HCT116 (cell line): Measurements from ENCODE around the gene OVCH2. TPM values are rescaled to one million over a fixed set of nuclear protein-coding genes. Genes with fewer than 3 reads are reported as not detected.

Experiments
- ATAC-seq: fragments of 200-7000 bp; cut with Tn5 transposase; 2 replicates; pipeline ENCODE4 v1.9.1; 2020; ENCODE audit warnings: mild to moderate bottlenecking, moderate library complexity
- BruUV-seq: library from RNA; stranded (reverse); fragments of 400-500 nt; replicated peaks from 2 replicates; lab custom pipeline; 2021; lab: Mats Ljungman, UMichigan
- CTCF ChIA-PET: fragments of 300-600 bp; sonication (Branson Sonifier 250); formaldehyde crosslinking; loops from one replicate; lab custom pipeline; 2021; ENCODE audit warnings: antibody characterized with exemption; lab: Charles Lee
- POLR2A ChIA-PET: fragments of 300-600, 350-600 bp; sonication (Branson Sonifier 250); formaldehyde crosslinking; loops from one replicate; lab custom pipeline; 2021; ENCODE audit warnings: antibody characterized with exemption; lab: Charles Lee
- RAD21 ChIA-PET, 2 experiments: fragments of 300-600 bp; sonication (Branson Sonifier 250); formaldehyde crosslinking; loops; one replicate each; lab custom pipeline; 2023; ENCODE audit warnings: low total read pairs in 2 of 2; ENCODE audit not compliant: uncharacterized antibody in 2 of 2, unreplicated experiment in 2 of 2, low non-redundant PET in 1 of 2; lab: Charles Lee
- DNase-seq: peaks from one replicate; pipeline ENCODE4 v3.0.0-alpha.2; 2010; ENCODE audit warnings: low read depth, low spot score
- H2AFZ ChIP-seq: fragments of 200-600 bp; shearing (Covaris generic), sonication (generic); 2 replicates; pipeline ENCODE4 v1.6.1; 2017; ENCODE audit warnings: low read depth, mixed run types, mixed read lengths, antibody characterized with exemption, low read length; ENCODE audit not compliant: poor library complexity, severe bottlenecking
- H3K27ac ChIP-seq: 2 replicates; pipeline ENCODE4 v1.5.1; 2012; ENCODE audit warnings: low read depth, low read length
- H3K27me3 ChIP-seq: fragments of 200-600 bp; sonication (generic); 2 replicates; pipeline ENCODE4 v1.6.1; 2016; ENCODE audit warnings: mixed run types, low read length, mixed read lengths; ENCODE audit not compliant: insufficient read depth
- H3K36me3 ChIP-seq, 2 experiments: fragments of 200-500 bp in 1 of 2; fragments of 200-600 bp in 1 of 2; sonication (Bioruptor generic) in 1 of 2; sonication (generic) in 1 of 2; 2 replicates each; pipeline versions ENCODE4 v1.5.1 to v1.6.1; 2014 to 2016; ENCODE audit warnings: low read length in 2 of 2, inconsistent platforms in 1 of 2, mixed read lengths in 1 of 2, mixed run types in 1 of 2; ENCODE audit not compliant: insufficient read depth in 2 of 2, control insufficient read depth in 1 of 2
- H3K4me1 ChIP-seq, 2 experiments: fragments of 200-600 bp in 1 of 2; sonication (generic) in 1 of 2; 2 replicates each; pipeline versions ENCODE4 v1.5.1 to v1.6.1; 2012 to 2017; ENCODE audit warnings: low read length in 2 of 2, inconsistent platforms in 1 of 2, mild to moderate bottlenecking in 1 of 2, mixed read lengths in 1 of 2, mixed run types in 1 of 2, moderate library complexity in 1 of 2; ENCODE audit not compliant: insufficient read depth in 2 of 2, control insufficient read depth in 1 of 2
- H3K4me2 ChIP-seq: fragments of 200-600 bp; sonication (generic); 2 replicates; pipeline ENCODE4 v1.6.1; 2017; ENCODE audit warnings: mixed run types, low read length, mixed read lengths
- H3K4me3 ChIP-seq, 2 experiments: fragments of 200-600 bp in 1 of 2; sonication (generic) in 1 of 2; replicated peaks in 1 of 2; 2 replicates each; pipeline ENCODE4 v1.5.1; 2011 to 2016; ENCODE audit warnings: low read length in 2 of 2, control low read depth in 1 of 2, low read depth in 1 of 2, mild to moderate bottlenecking in 1 of 2, mixed read lengths in 1 of 2, mixed run types in 1 of 2
- H3K79me2 ChIP-seq: fragments of 200-600 bp; sonication (generic); 2 replicates; pipeline ENCODE4 v1.6.1; 2017; ENCODE audit warnings: mild to moderate bottlenecking, mixed run types, low read length, moderate library complexity, mixed read lengths; ENCODE audit not compliant: insufficient read depth
- H3K9ac ChIP-seq: fragments of 200-600 bp; sonication (generic); 2 replicates; pipeline ENCODE4 v1.6.1; 2016; ENCODE audit warnings: low read length, mixed read lengths
- H3K9me2 ChIP-seq: fragments of 200-600 bp; sonication (generic), shearing (Covaris generic); 2 replicates; pipeline ENCODE4 v1.6.1; 2017; ENCODE audit warnings: mixed run types, mild to moderate bottlenecking, moderate library complexity; ENCODE audit not compliant: insufficient read depth
- H3K9me3 ChIP-seq, 2 experiments: fragments of 200-500 bp in 1 of 2; fragments of 200-600 bp in 1 of 2; sonication (Bioruptor generic) in 1 of 2; sonication (generic) in 1 of 2; 2 replicates each; pipeline ENCODE4 v1.6.1; 2014 to 2017; ENCODE audit warnings: low read length in 2 of 2, mixed read lengths in 2 of 2, inconsistent platforms in 1 of 2, low read depth in 1 of 2, mild to moderate bottlenecking in 1 of 2, mixed run types in 1 of 2, moderate library complexity in 1 of 2; ENCODE audit not compliant: control insufficient read depth in 1 of 2, insufficient read depth in 1 of 2
- H4K20me1 ChIP-seq: fragments of 200-600 bp; sonication (generic), shearing (Covaris generic); 2 replicates; pipeline ENCODE4 v1.6.1; 2017; ENCODE audit warnings: mixed run types, mild to moderate bottlenecking, moderate library complexity; ENCODE audit not compliant: insufficient read depth
- ATF3 ChIP-seq: IDR thresholded peaks from 2 replicates; pipeline ENCODE4 v1.6.1; 2012
- CBX3 ChIP-seq: IDR thresholded peaks from 2 replicates; pipeline ENCODE4 v1.6.1; 2012; ENCODE audit warnings: low read depth
- EZH2phosphoT487 ChIP-seq: fragments of 200-600 bp; IDR thresholded peaks from 2 replicates; pipeline ENCODE4 v1.6.1; 2018; ENCODE audit warnings: antibody characterized with exemption, borderline replicate concordance
- TCF7L2 ChIP-seq: IDR thresholded peaks from 2 replicates; pipeline ENCODE4 v1.7.0; 2011; ENCODE audit warnings: borderline replicate concordance, inconsistent platforms; ENCODE audit not compliant: insufficient read depth, insufficient read length; ENCODE audit errors: extremely low read depth
- intact Hi-C: fragments of 100-400 bp; cut with micrococcal nuclease; formaldehyde crosslinking; loops from 2 replicates; pipeline ENCODE4 v1.10.0; 2022
- total RNA-seq: library from RNA; stranded (reverse); gene quantifications from one replicate; pipeline ENCODE4 v1.2.1, GENCODE V29; 2021; ENCODE audit not compliant: unreplicated experiment
- TF ChIP-seq, protein P1 (sequence below), 3 experiments: fragments of 200-600 bp in 1 of 3; sonication (generic) in 1 of 3; IDR thresholded peaks in 2 of 3; conservative IDR thresholded peaks in 1 of 3; 2 replicates each; pipeline ENCODE4 v1.5.1; 2012 to 2017; ENCODE audit warnings: low read depth in 2 of 3, low read length in 2 of 3, antibody characterized with exemption in 1 of 3, borderline replicate concordance in 1 of 3, control low read depth in 1 of 3, mild to moderate bottlenecking in 1 of 3, mixed read lengths in 1 of 3, mixed run types in 1 of 3, moderate library complexity in 1 of 3; ENCODE audit not compliant: insufficient read depth in 1 of 3
- TF ChIP-seq, protein P2 (sequence below): IDR thresholded peaks from 2 replicates; pipeline ENCODE4 v1.6.1; 2012; ENCODE audit warnings: low read depth

The OVCH2 gene
- total RNA-seq, 1 experiment from 2014 or later, result not detected

GRCh38 chr11:7670641-7671040, 35.6 kb downstream of the OVCH2 start (continued):
- TF ChIP-seq CBX3 (no peak), ATF3 (no peak)
- TF ChIP-seq, protein P1, sequence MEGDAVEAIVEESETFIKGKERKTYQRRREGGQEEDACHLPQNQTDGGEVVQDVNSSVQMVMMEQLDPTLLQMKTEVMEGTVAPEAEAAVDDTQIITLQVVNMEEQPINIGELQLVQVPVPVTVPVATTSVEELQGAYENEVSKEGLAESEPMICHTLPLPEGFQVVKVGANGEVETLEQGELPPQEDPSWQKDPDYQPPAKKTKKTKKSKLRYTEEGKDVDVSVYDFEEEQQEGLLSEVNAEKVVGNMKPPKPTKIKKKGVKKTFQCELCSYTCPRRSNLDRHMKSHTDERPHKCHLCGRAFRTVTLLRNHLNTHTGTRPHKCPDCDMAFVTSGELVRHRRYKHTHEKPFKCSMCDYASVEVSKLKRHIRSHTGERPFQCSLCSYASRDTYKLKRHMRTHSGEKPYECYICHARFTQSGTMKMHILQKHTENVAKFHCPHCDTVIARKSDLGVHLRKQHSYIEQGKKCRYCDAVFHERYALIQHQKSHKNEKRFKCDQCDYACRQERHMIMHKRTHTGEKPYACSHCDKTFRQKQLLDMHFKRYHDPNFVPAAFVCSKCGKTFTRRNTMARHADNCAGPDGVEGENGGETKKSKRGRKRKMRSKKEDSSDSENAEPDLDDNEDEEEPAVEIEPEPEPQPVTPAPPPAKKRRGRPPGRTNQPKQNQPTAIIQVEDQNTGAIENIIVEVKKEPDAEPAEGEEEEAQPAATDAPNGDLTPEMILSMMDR (IDR thresholded peaks at IDR 0.05 in 2 of 3, conservative IDR thresholded peaks at IDR 0.05 in 1 of 3; ENCODE audit: borderline replicate concordance in 1 of 3, insufficient read depth in 1 of 3, low read depth in 2 of 3, low read length in 2 of 3), result no peak

GRCh38 chr11:7668911-7669310, 37.4 kb downstream of the OVCH2 start:
- H3K27me3 ChIP-seq, result no peaks in the 10 kb centered on the region
- H3K9me2 ChIP-seq, result no peaks in the 10 kb centered on the region
- H3K4me3 ChIP-seq, result no peak overlapping the region
- ChIA-PET RAD21 (no interaction called here), POLR2A (no interaction called here), CTCF (interaction anchor here (1.0 kb wide), 1 partner anchor 97 kb away, joined by 4 read pairs; no protein-coding TSS in a partner anchor)
- no peak overlapping the region for H3K9ac ChIP-seq
- no peaks in the 10 kb centered on the region for H4K20me1 ChIP-seq
- H3K36me3 ChIP-seq, result no peaks in the 10 kb centered on the region
- H3K9me3 ChIP-seq, result no peaks in the 10 kb centered on the region
- no peak overlapping the region for H3K27ac ChIP-seq
- H3K4me2 ChIP-seq, result no peak overlapping the region
- BruUV-seq, result no TSS peak
- peaks cover 7 to 17% of the 10 kb centered on the region in 2 experiments; a peak in 2 of 4 replicates for H3K4me1 ChIP-seq
- H2AFZ ChIP-seq, result no peak overlapping the region
- ATAC-seq, result no peak
- no peak for DNase-seq
- no peaks in the 10 kb centered on the region for H3K79me2 ChIP-seq
- TF ChIP-seq, protein P2, sequence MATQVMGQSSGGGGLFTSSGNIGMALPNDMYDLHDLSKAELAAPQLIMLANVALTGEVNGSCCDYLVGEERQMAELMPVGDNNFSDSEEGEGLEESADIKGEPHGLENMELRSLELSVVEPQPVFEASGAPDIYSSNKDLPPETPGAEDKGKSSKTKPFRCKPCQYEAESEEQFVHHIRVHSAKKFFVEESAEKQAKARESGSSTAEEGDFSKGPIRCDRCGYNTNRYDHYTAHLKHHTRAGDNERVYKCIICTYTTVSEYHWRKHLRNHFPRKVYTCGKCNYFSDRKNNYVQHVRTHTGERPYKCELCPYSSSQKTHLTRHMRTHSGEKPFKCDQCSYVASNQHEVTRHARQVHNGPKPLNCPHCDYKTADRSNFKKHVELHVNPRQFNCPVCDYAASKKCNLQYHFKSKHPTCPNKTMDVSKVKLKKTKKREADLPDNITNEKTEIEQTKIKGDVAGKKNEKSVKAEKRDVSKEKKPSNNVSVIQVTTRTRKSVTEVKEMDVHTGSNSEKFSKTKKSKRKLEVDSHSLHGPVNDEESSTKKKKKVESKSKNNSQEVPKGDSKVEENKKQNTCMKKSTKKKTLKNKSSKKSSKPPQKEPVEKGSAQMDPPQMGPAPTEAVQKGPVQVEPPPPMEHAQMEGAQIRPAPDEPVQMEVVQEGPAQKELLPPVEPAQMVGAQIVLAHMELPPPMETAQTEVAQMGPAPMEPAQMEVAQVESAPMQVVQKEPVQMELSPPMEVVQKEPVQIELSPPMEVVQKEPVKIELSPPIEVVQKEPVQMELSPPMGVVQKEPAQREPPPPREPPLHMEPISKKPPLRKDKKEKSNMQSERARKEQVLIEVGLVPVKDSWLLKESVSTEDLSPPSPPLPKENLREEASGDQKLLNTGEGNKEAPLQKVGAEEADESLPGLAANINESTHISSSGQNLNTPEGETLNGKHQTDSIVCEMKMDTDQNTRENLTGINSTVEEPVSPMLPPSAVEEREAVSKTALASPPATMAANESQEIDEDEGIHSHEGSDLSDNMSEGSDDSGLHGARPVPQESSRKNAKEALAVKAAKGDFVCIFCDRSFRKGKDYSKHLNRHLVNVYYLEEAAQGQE, result no peak
- TF ChIP-seq TCF7L2 (no peak), EZH2phosphoT487 (no peak)
- TF ChIP-seq, all 23 proteins: peak for 0
- intact Hi-C loops, result loop anchor here (5.0 kb wide), 4 partner anchors 157 to 572 kb away; partner anchors contain the start of gene PPFIBP2
